ENCODE results near the gene PRDM16. TPM values are rescaled to one million over a fixed set of nuclear protein-coding genes. Genes with fewer than 3 reads are reported as not detected.

PRDM16 gene
- total RNA-seq, 1 experiment from 2014 or later: 1.6 TPM

DNA sequence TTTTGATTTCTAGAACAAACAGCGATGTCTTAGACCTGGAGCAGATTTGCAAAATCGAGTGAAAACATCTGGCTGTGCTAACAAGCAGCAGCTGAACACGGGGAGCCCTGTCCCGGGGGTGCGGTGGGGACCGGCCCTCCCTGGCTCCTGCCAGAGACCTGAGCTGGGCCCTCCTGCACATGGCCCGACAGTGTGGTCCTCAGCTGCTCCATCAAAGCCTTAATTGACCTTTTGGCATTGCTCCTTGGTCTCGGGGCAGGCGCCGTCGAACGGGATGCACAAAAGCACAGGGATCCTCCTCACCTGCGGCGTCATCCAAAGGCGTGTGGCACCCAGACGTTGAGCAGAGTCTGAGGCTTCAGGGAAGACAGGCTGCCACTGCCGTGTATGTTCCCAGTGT, 73.2 kb downstream of the PRDM16 start:
- CTCF ChIA-PET: no interaction called here
- TF ChIP-seq ZNF232 (CRISPR knock-in tag; IDR thresholded peaks at IDR 0.05) (no peak), CREB1 (CRISPR knock-in tag; IDR thresholded peaks at IDR 0.05) (no peak), OVOL2 (CRISPR knock-in tag; IDR thresholded peaks at IDR 0.05; ENCODE audit: borderline replicate concordance) (no peak), TCF7 (CRISPR knock-in tag; IDR thresholded peaks at IDR 0.05; ENCODE audit: low read depth) (no peak), ZNF138 (CRISPR knock-in tag; conservative IDR thresholded peaks at IDR 0.05) (no peak), TP53 (CRISPR knock-in tag; IDR thresholded peaks at IDR 0.05) (no peak), MXD4 (CRISPR knock-in tag; IDR thresholded peaks at IDR 0.05; ENCODE audit: borderline replicate concordance) (no peak), ZNF219 (CRISPR knock-in tag; IDR thresholded peaks at IDR 0.05; ENCODE audit: borderline replicate concordance) (no peak)
- TF ChIP-seq, protein P1, sequence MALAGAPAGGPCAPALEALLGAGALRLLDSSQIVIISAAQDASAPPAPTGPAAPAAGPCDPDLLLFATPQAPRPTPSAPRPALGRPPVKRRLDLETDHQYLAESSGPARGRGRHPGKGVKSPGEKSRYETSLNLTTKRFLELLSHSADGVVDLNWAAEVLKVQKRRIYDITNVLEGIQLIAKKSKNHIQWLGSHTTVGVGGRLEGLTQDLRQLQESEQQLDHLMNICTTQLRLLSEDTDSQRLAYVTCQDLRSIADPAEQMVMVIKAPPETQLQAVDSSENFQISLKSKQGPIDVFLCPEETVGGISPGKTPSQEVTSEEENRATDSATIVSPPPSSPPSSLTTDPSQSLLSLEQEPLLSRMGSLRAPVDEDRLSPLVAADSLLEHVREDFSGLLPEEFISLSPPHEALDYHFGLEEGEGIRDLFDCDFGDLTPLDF (CRISPR knock-in tag; IDR thresholded peaks at IDR 0.05): no peak
- Mint-ChIP-seq H3K36me3 (no peaks in the 10 kb centered on the region), H3K9me3 (peaks cover 9% of the 10 kb centered on the region), H3K4me3 (no peak overlapping the region), H3K27ac (no peak overlapping the region), H3K4me1 (no peaks in the 10 kb centered on the region), H3K27me3 (ENCODE audit: low read depth) (no peaks in the 10 kb centered on the region)
- DNase-seq (ENCODE audit: low spot score) (no peak), ATAC-seq (no peak)
- POLR2A ChIA-PET: no interaction called here

DNA sequence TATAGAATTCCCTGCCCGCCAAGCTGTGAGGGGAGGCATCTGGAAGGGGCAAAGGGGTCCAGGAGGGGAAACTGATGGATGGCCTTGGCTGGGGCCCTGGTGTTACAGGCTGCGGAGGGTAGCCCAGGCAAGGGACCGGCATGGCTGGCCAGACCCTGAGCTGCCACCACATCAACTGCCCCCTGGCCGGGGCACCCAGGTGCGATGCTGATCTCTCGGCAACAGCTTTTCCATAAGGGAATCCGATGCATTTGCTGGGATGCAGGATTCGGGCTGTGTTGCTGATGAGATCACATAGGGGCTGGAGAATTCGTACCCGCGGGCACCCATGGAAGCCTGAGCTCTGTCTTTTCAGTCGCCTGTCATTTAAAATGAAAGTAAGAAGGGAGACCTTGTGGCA, 73.7 kb downstream of the PRDM16 start:
- no peak overlapping the region for H3K4me3 Mint-ChIP-seq
- H3K4me1 Mint-ChIP-seq: no peaks in the 10 kb centered on the region
- H3K36me3 Mint-ChIP-seq: no peaks in the 10 kb centered on the region
- ChIA-PET CTCF (no interaction called here), POLR2A (no interaction called here)
- no peak for ATAC-seq
- TF ChIP-seq ZNF138 (CRISPR knock-in tag; conservative IDR thresholded peaks at IDR 0.05) (no peak), GTF2I (CRISPR knock-in tag; conservative IDR thresholded peaks at IDR 0.05) (no peak), RELA (CRISPR knock-in tag; IDR thresholded peaks at IDR 0.05; ENCODE audit: borderline replicate concordance) (no peak), ZNF219 (CRISPR knock-in tag; IDR thresholded peaks at IDR 0.05; ENCODE audit: borderline replicate concordance) (no peak), FOXP1 (CRISPR knock-in tag; IDR thresholded peaks at IDR 0.05; ENCODE audit: borderline replicate concordance) (no peak)
- TF ChIP-seq, protein P2, sequence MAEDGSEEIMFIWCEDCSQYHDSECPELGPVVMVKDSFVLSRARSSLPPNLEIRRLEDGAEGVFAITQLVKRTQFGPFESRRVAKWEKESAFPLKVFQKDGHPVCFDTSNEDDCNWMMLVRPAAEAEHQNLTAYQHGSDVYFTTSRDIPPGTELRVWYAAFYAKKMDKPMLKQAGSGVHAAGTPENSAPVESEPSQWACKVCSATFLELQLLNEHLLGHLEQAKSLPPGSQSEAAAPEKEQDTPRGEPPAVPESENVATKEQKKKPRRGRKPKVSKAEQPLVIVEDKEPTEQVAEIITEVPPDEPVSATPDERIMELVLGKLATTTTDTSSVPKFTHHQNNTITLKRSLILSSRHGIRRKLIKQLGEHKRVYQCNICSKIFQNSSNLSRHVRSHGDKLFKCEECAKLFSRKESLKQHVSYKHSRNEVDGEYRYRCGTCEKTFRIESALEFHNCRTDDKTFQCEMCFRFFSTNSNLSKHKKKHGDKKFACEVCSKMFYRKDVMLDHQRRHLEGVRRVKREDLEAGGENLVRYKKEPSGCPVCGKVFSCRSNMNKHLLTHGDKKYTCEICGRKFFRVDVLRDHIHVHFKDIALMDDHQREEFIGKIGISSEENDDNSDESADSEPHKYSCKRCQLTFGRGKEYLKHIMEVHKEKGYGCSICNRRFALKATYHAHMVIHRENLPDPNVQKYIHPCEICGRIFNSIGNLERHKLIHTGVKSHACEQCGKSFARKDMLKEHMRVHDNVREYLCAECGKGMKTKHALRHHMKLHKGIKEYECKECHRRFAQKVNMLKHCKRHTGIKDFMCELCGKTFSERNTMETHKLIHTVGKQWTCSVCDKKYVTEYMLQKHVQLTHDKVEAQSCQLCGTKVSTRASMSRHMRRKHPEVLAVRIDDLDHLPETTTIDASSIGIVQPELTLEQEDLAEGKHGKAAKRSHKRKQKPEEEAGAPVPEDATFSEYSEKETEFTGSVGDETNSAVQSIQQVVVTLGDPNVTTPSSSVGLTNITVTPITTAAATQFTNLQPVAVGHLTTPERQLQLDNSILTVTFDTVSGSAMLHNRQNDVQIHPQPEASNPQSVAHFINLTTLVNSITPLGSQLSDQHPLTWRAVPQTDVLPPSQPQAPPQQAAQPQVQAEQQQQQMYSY (CRISPR knock-in tag; IDR thresholded peaks at IDR 0.05): no peak
- TF ChIP-seq, protein P3, sequence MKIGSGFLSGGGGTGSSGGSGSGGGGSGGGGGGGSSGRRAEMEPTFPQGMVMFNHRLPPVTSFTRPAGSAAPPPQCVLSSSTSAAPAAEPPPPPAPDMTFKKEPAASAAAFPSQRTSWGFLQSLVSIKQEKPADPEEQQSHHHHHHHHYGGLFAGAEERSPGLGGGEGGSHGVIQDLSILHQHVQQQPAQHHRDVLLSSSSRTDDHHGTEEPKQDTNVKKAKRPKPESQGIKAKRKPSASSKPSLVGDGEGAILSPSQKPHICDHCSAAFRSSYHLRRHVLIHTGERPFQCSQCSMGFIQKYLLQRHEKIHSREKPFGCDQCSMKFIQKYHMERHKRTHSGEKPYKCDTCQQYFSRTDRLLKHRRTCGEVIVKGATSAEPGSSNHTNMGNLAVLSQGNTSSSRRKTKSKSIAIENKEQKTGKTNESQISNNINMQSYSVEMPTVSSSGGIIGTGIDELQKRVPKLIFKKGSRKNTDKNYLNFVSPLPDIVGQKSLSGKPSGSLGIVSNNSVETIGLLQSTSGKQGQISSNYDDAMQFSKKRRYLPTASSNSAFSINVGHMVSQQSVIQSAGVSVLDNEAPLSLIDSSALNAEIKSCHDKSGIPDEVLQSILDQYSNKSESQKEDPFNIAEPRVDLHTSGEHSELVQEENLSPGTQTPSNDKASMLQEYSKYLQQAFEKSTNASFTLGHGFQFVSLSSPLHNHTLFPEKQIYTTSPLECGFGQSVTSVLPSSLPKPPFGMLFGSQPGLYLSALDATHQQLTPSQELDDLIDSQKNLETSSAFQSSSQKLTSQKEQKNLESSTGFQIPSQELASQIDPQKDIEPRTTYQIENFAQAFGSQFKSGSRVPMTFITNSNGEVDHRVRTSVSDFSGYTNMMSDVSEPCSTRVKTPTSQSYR (CRISPR knock-in tag; IDR thresholded peaks at IDR 0.05): no peak
- TF ChIP-seq, protein P1 (CRISPR knock-in tag; IDR thresholded peaks at IDR 0.05): no peak
- TF ChIP-seq, protein P4, sequence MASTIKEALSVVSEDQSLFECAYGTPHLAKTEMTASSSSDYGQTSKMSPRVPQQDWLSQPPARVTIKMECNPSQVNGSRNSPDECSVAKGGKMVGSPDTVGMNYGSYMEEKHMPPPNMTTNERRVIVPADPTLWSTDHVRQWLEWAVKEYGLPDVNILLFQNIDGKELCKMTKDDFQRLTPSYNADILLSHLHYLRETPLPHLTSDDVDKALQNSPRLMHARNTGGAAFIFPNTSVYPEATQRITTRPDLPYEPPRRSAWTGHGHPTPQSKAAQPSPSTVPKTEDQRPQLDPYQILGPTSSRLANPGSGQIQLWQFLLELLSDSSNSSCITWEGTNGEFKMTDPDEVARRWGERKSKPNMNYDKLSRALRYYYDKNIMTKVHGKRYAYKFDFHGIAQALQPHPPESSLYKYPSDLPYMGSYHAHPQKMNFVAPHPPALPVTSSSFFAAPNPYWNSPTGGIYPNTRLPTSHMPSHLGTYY (CRISPR knock-in tag; IDR thresholded peaks at IDR 0.05): no peak
- TF ChIP-seq, protein P5, sequence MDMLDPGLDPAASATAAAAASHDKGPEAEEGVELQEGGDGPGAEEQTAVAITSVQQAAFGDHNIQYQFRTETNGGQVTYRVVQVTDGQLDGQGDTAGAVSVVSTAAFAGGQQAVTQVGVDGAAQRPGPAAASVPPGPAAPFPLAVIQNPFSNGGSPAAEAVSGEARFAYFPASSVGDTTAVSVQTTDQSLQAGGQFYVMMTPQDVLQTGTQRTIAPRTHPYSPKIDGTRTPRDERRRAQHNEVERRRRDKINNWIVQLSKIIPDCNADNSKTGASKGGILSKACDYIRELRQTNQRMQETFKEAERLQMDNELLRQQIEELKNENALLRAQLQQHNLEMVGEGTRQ (CRISPR knock-in tag; IDR thresholded peaks at IDR 0.05): no peak
- H3K9me3 Mint-ChIP-seq: peaks cover 9% of the 10 kb centered on the region
- DNase-seq (ENCODE audit: low spot score): no peak
- no peak overlapping the region for H3K27ac Mint-ChIP-seq
- H3K27me3 Mint-ChIP-seq (ENCODE audit: low read depth): no peaks in the 10 kb centered on the region
